Activated CD8-positive, alpha-beta memory T cell treated with anti-CD3 and anti-CD28 coated beads, Interleukin-2, amount 50 U/mL, for 24 hours (primary cell): Measurements from ENCODE around the gene HDAC11.

Experiments used
- DNase-seq: peaks from one replicate; pipeline ENCODE4 v3.0.0-alpha.2; 2020; ENCODE audit errors: extremely low read depth

Gene HDAC11

DNA sequence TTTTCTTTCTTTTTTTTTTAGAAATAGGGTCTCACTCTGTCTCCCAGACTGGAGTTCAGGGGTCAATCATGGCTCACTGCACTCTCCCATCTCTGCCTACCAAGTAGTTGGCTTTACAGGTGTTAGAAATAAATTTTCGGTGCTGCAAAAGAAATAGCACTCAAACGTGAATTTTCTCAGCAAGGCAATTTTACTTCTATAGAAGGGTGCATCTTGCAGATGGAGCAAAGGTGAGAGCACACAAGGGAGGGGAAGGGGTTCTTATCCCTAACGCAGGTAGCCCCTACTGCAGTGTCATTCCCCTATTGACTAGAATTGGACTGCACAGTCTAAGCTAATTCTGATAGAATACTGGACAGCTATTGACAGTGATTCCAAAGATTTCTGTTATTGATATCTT is 62.0 kb downstream of the HDAC11 start:
- DNase-seq = no peak

DNA sequence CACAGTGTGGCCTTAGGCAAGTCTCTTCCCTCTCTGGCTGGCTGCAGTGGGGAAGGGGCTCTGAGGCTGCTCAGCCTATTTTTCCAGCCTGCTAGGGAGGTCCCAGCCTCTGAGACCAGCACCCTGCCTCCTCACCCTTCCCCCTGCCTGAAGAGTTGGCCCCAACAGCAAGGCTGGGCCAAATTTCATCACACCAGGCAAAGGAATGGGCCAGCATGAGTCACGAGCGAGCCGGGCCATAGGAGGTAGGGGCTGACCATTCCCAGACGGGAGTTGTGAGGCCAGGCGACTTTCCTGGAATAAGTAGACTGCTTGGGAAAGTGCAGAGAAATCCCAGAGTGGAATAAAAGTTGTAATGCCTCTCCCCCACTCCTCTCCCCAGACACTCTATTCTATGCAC is 63.1 kb downstream of the HDAC11 start:
- DNase-seq = no peak

DNA sequence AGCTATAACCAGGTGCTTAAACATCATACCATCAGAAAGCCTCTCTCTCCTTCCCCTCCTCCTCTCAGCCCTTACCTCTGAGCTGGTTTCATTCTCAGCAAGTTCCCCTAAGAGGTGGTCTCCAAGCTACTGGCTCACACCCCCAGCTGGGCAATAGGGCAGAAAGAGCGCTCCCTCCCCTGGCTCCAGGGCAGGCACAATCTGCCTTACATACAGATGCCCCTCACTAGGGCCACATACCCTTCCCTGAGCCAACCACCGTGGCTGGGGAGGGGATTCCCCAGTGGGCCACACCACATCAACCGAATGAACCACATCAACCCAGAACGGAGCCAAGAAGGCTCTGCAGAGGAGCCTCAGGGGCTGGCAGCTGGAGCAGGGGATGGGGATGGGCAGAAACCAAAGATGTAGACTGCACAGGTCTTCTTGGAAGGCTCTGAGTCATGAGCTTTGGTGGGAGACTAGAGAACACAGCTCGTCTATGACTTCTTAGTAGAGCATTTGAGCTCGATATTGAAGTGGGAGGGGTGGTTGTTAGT is 64.3 kb downstream of the HDAC11 start:
- DNase-seq = peak; percentile 20

DNA sequence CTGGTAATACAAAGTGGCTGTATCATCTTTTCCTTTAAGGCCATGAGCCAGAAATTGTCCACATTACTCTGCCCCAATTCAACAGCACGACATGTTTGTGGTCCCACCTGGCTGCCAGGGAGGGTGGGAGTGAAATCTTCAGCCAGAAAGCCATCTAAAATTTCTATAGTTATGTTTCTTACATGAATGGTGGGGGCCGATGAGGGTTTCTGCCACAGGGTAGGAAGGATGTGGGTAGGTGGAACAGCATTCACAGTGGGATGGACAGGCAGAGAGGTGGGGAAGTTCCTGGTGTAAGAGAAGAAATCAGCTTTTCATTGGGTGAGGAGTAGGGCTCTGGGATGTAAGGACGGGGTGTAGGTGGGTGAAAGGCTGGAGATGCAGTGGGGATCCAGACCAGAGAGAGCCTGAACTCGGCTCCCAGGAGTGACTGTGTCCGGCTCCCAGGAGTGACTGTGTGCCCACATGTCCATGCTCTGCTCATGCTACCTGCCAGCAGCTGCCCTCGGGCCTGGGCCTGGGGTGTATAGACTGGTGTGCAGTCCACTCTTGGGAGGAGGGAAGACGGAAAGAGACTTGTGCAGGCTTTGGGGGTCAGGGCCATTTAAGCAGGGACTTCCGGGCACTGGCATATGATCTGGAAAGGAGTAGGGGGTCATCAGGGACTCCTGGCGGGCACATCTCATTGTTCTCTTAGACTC is 65.0 kb downstream of the HDAC11 start:
- DNase-seq = no peak

DNA sequence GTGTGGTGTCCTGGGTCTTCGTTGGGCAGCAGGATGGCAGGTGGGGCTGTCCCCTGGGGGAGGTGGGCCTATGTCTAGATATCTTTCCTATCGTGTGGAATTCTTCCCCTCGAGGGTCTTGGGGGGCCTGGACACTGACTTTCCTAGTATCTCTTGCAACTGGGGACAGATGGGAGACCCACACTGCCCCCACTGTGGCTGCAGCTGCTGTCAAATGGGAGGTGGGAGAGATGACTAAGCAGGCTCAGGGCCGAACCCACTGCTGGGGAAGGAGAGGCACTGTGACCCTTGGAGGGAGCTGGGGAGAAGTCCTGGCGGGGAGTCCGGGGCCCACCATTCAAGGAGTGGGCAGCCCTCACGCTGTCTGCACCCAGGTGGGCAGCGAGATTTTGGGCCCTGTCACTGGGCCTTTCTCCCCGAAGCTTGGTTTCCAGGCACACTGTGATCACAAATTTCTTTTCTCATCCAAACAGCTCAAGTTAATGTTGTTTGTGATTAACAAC is 65.9 kb downstream of the HDAC11 start:
- DNase-seq = no peak

DNA sequence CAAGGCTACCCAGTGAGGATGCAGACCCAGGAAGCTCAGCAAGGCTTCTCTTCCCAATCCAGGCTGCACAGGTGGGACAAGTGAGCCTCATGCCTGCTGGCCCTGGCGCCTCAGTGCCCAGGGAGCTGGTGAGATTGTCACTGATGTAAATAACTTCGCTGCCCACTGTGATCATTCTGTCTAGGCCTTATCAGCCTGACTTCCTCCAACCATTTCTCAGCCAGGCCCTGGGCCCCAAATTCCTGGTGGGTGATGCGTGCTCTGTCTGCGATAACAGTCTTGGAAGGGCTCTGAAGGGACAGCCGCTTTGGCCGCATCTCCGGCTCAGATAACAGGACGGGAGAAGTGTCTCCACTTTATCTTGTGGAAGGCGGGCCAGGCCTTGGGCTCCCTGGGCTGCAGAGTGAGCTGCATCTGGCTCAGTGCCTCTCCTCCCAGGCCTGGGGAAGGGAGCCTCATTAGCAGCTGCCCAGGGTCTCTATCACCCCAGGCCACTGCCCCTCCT is 66.6 kb downstream of the HDAC11 start:
- no peak for DNase-seq

DNA sequence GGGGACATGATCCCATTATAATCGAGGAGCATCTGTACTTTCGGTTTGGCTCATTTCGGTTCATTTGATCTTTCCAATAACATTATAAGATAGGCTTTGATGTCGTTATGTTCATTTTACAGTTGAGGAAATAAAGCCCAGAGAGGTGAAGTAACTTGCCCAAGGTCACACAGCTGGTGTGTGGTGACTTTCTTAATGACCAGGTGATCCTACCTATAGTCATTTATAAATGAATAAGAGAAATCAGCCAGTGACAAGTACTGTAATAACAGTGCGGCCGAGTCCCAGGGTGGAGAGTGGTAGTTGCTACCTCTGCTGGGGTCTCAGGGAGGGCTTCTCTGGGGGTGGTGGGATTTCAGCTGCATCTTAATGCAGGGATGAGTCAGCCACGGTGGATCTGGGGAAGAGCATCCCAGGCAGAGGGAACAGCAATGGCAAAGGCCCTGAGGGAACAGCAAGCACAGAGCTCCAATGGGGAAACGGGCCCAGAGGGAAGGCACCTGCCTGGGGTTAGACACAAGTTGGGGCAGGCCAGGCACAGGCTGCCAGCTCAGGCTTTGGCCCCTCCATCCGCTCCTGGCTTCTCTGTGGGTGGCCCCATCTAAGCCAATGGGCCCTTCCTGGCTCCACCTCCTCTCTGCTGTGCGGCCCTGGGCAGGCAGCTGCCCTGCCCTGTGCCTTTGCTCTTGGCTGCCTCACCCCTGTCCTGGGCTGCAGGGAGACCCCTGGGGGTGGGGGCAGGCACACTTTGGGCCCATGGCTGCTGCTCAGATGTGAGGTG is 67.7 kb downstream of the HDAC11 start:
- DNase-seq = no peak

DNA sequence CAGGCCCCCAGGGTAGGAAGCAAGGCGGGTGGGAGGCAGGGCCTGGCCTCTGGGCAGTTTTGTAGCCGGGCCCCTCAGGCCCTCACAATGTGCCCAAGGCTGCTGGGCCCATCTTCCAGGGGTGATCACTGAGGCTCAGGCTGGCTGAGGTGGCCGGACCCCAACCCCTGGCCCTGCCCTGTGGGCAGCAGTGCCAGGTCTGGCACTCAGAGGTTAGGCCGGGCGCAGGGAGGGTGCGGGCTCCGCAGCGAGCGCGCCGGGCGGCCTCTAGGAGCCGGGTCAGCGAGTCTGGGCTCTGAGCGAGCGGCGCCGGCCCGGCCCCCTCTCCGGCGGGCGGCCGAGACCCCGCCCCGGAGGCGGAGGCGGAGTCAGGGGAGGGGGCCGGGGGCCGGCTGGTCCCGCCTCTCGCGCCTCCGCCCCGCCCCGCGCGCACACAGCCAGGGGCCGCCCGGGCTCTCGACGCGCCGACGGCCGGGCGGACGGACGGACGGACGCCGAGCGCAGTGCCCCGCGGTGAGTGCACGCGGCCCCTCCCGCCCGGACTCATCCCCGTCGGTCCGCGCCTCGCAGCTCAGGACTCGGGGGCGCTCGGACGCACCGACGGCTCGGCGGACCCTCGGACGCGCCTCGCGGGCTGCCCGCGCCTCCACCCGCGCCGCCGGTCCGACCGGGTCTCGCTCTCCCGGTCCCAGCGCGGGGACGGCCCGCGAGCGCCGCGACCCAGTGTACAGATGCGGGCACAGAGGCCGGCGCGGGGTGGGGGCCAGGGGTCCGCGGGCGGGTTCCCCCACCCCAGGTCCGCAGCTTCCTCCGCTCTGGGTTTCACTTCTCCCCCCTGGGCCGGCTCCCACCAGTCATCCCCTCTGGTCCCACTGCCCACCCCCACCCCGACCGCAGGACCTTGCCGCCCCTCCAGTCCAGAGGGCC is 68.9 kb downstream of the HDAC11 start, which contains the start of gene FBLN2:
FBLN2 (plus strand) TSS at position 430 of the 927 bp plus-strand sequence. CDS start 21,231 bp downstream, outside the sequence.
- no peak for DNase-seq

DNA sequence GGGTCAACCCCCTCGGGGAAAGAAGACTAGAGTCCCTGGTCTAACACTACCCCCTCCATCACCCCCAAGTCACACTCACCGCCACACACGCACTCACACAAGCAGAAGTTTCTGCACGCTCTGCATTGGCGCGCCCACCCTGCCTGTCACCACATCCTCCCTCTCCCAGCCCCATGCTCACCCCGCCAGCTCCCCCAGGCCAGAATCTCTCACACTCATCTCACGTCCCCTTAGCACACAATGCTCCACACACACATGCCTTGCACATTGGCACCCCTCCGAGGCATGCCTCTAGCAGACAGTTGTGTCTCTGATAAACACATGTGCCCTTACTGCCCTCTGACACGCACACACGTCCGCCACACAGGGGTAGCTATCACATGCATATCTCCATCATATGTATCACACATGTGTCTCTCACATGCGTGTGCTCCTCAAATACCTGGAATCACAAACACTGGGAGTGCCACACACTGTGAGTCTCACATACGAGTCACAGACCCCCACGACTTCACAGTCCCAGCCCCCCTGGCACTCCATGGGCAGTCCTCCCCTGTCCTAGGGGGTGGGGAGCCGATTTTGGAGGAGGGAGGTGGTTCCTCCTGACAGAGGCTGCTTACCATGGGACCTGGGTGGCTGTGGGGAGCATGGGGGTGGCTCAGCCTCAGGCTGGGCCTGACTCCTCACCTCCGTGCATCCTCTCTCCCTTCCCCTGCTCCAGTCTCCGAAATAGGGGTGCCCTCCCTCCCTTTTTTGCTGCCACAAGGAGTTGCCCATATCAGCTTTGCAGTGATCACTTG is 69.7 kb downstream of the HDAC11 start:
- DNase-seq = no peak

DNA sequence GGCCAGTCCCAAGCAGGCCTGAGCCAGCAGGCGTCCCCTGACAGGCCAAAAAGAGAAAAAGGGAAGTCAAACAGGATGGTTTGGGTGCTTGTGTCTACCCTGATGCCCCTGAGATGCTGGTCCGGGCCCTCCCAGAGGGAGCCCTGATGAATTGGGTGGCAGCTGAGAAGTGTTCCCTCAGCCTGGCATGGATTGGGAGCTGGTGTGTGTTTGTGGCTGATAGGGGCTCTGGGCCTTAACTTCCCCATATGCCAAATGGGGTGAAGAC is 70.3 kb downstream of the HDAC11 start:
- no peak for DNase-seq

DNA sequence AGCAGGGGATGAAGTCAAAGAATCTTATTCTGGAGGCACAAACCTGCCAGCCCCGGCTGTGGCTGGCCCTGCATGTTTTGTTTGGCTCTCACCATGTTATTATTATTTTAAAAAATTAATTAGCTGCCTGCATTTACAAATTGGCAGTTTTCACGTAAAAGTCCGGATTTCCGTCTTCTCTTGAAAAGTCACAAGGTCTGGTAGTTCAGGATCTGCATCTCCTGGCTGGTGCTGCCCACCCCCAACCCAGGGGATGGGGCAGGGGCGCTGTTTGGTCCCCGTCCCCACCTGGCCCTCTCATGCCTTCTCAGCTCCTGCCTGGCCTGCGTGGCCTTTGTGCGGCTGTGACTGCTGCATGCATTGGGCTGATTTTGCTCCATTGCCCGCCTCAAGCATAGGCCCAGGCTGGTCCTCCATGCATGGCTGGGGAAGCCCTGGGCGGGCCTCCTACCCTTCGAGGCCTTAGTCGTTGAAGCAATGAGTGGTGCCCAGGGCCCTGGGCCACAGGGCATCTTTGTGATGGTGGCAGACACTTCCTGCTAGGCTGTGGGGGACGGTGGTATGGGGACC is 70.8 kb downstream of the HDAC11 start:
- DNase-seq = no peak

DNA sequence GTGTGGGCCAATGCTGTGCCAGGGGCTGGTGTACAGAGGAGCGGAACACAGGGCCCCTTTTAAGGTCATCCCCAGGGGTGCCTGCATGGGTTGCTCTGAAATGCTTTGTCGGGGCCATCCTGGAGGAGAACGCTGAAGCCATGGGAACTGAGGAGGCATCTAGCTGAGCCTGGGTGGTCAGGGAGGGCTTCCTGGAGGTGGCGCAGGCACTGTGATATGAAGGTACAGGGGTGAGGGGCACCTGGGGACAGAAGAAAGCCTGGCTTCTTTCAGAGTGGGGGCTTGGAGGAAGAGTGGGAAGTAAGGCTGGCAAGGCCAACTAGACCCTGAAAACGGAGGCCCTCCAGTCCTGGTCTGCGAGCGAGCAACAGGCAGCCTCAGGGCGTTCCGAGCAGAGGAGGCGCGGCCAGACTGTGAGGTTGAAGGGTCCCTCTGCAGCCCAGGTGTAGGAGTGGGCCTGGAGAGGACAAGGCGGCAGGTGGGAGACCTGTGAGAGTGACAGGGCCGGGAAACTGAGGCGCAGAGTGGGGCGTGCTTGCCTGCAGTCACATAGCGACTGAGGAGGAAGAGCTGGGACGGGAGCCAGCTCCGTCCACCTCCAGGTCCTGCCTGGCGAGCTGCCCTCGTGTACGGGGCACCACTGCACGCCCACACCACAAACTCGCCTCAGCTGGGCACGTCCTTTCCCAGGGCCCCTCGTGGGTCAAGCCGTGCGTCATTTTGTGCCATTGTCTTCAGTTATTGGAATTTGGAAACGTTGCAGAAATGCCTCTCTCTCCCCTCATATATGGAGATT is 72.9 kb downstream of the HDAC11 start:
- DNase-seq = no peak

DNA sequence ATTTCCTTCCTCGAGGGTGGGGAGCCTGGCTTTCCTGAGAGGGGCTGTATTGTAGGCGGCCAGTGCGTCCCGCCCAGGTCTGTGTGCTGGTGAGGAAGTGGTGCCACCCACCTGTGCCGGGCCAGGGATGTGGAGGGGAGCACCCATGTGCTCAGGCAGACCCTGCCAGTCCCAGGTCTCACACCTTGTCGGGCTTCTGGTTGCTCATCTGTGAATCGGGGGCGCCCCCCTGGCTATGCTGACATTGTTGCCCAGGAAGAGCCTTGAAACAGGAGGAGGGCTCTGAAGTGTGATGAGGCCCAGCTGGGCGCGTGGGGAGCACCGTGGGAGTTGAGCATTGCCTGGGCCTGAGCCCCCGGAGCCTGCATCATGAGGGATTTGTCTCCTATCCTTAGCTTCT is 73.6 kb downstream of the HDAC11 start:
- no peak for DNase-seq

DNA sequence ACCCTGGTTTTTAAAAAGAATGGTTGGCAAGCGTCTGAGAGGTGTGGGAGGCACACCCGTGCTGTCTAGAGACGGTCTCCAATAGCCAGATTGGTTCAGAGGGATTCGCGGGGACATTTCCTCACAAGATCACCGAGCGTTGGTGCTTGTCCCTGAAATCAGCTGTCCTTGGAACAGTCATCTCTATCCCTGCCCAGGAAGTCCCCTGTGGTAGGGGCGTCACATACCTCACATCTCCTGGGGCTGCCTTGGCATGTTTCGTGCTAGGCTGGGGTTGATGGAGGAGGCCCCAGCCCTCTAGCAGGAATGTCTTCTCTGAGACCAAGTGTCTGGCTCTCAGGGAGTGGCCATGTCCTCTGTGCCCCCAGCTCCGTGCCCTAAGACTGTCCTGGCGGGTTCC is 75.6 kb downstream of the HDAC11 start:
- DNase-seq = no peak
